T-helper 1 cell (primary cell): ENCODE results near the gene TPD52L3.
A peak's percentile ranks its signal among the peaks of the same experiment; 100 is the strongest.

Source experiments
- DNase-seq, 5 donors: peaks; one replicate each; pipeline ENCODE4 v3.0.0-alpha.2; 2012 to 2020
- total RNA-seq, 4 donors: gene quantifications; one replicate each; lab custom pipeline; 2026; lab: John Stamatoyannopoulos, UW

The TPD52L3 gene
- 0 reads per million in 4 donors for total RNA-seq

DNA sequence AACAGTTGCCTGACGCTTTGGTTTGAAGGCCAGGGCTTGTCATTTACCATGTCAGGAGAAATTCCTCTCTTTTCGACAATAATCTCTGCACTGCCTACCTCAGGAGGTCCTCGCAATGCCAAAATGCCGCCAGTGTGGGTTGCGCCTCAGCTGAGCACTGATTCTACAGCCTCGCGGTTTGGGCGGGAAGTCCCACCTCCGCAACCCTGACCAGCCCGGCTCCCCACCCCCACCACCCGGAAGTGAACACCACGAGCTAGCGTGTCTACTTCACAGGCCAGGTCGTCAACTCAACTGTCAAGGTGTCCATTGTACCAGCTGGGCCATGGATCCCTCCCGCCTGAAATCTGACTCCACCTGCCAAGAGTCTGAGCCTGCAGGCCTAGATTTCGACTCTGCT, at the start of gene TPD52L3:
TSS of gene TPD52L3 (plus strand) at position 273 of the 400 bp plus-strand sequence. CDS start 221 bp downstream, outside the sequence.
- no peak for DNase-seq

DNA sequence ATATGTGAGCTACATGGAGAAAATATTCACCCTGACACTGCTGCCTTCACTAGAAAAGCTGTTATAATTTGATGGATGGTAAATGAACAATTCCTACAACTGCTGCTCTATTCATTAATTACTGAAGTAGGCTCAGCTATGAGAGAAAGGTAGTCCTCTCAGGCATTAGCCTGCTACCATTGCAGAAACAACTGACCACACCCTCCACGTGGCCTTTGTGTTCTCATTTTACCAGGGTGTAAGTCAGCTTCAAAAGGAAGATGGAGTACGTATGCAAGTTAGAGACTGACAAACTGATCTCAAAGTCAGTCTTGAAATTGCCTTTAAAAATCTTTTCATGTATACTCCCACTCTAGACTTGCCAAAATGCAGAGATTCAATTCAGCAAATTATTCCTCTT, 26.3 kb upstream of the TPD52L3 start:
- DNase-seq = no peak

DNA sequence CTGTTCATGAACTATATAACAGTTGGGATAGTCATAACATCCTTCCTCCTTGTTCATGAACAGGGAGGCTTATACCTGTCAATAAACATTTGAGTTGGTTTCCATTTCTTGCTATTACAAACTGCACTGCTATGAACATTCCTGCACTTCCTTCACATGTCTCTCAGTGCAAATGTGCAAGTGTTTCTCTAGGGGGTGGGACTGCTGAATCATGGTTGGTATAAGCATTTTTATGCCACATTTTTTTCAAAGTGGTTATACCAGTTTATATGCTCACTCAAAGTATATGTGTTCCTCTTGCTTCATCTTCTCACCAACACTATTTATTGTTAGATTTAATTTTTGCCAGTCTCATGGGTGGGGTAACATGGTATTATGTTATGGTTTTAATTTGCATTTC, 25.8 kb upstream of the TPD52L3 start:
- no peak for DNase-seq

DNA sequence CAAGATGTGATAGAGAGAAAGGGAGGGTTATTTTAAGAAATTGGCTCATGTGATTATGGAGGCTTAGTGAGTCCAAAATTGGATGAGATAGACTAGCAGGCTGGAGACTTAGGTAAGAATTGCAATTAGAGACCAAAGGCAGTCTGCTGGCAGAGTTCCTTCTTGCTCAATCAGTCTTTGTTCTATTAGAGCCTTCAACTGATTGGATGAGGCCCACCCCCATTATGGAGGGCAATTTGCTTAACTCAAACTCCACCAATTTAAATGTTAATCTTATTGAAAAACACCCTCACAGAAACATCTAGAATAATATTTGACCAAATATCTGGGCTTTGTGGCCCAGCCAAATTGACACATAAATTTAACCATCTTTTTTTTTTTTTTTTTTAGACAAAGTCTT, 23.9 kb upstream of the TPD52L3 start:
- no peak for DNase-seq

DNA sequence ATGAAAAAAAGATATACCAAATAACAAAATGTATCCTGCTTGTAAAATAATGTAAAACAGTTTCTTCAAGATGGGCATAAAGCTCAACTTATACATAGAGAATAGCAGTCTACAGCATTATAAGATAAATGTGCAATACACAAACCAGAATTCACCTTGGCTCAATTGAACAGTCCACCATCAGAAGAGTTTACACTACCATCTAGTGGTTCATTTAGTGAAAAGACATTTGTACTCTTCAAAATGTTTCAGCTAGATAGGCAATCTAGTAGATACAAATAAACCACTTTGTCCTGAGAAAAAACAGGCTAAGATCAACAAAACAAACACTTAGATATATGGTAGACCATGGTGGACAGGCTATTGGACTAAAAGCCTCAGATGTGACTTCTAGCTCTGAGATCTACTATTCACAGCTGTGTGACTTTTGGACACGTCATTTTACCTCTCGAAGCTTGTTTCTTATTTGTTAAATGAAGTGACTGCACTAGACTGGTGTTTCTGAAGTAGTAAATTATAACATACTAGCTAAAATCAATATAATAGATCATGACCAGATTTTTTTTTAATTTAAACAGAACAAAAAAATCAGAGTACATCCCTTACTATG, 22.1 kb upstream of the TPD52L3 start:
- peak in 1 of 5 donors; percentile 7 for DNase-seq

DNA sequence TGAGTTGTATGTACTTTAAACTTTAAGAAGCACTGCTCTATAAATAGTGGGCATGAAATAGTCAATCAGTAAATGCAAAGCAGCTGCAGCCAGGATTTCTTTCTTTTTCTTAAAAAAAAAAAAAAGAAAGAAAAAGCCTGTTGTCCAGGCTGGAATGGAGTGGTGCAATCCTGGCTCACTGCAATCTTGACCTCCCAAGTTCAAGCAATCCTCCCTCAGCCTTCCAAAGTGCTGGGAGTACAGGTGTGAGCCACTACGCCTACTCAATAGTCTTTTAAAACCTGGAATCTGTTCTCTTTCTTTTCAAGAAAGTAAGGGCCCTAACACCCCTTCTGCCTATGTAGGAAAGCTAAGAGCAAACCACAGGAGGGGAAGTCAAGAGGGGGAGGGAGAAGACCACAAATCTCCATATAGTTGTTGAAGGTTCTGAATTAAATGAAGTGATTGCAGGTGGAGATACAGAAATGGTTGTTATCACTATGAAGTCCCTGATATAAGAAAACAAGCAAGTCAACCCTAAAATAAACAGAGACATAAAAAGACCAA, 20.6 kb upstream of the TPD52L3 start:
- DNase-seq = no peak

DNA sequence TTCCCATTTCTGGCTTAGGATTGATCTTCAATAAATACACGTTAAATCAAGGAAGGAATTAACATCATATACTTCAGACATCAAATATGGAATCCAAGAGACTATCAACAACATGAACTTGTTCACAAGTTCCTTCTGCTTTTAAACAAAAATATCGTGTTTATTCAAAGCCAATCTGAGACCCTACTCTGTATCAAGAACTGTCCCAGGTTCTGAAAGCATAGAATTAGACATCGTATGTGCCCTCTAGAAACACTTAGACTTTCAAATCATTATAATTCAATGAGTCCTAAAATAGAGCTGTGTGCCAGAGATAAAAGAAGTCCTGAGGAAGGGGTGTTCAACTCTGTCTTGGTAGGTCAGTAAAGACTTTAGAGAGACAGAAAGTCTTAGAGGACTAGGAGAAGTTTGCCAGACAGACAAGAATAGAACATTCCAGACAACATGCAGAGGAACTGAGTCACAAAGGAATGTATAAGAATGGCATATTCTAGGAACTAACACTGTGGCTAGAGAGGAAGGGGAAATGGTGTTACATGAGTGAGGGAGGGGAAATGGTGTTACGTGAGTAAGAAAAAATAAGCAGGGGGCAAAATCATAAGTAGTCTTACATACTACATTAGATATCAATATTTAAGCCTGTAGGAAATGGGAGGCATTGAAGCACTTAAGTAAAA, 2.9 kb downstream of the TPD52L3 start:
- DNase-seq = no peak

DNA sequence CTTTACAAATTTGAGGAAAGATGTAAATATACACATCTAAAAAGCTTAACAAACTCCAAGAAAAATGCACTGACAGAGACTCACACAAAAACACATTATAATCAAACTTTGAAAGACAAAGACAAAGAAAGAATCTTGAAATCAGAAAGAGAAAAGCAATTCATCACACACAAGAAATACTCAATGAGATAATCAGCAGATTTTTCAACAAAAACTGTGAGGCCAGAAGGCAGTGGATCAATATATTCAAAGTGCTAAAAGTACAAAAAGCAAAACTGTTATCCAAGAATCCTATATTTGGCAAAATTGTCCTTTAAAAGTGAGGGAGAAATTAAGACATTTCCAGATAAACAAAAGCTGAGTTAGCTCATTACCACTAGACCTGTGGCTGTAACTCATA, 6.1 kb downstream of the TPD52L3 start:
- no peak for DNase-seq

DNA sequence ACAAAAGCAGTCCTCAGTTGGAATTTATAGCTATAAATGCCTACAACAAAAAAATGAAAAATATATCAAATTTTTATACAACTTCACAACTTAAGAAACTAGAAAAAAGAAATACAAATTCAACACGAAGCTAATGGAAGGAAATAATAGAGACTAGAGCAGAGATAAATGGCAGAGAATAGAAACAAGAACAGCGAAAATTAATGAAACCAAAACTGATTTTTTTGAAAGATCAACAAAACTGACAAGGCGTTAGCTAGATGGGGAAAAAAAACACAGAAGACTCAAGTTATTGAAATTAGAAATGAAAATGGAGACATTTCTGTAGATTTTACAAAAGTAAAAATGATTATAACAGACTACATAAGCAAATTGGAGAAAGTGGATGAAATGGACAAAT, 20.6 kb downstream of the TPD52L3 start:
- DNase-seq = no peak

DNA sequence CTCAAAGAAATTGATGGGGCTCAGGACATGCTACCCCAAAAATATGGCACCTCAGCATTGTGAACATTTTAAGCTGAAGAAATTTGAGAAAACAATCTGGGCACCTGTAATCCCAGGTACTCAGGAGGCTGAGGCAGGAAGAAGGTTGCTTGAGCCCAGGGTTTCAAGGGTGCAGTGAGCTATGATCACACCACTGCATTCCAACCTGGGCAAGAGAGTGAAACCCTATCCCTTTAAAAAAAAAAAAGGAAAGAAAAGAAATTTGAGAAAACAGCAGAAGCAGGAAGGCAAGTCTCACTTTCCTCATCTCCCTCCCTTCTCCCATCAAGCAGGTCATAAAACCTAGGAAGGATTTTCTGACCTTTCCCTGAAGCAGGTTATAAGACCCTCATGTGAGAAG, 23.6 kb downstream of the TPD52L3 start:
- no peak for DNase-seq

DNA sequence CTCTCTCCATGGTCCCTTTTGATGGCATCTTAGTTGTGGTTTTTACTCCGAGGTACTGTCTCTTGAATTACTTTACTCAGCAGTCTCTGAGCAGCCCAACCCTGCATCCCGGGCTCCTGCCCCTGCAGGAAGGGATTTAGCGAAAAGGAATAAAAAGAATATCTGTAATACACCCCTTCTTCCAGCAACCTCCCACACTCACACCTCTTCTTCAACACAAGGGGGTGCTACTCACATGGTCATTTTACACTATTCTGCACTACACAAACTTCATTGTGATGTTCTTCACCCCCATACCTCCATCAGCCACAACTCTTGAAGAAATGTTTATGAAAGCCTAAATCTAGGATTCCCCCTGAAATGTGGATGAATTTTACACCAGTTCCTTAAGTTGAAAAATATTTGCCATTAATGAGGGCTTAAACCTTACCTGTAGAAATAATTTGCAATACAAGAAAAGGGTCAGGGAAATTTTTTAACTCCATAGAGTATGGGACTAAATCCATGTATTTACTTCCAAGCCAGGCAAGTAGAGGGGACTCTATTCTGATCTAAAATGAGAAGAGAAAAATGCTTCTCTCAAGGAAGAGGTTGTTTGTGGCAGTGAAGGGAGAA, 26.0 kb downstream of the TPD52L3 start:
- peak in 2 of 5 donors; percentile 21 to 72 for DNase-seq

DNA sequence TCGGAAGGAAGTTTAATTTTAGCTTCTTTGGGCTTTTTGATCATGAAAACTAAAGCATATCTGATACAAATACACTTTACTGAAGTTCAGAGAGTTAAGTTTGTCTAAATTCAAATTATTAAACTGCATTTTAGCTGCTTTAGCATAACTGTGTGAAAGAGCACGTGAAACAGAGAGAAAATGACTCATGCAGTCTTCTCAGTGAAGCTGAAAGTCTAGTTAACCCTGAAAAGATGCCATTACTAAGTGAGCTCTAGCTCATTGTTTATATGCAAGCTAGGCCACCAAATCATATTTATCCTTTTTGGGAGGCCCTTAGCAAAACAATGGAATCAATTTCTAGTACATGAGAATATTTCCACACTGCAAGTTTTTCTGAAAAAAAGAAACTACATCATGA, 27.6 kb downstream of the TPD52L3 start:
- DNase-seq = peak in 1 of 5 donors; percentile 19

DNA sequence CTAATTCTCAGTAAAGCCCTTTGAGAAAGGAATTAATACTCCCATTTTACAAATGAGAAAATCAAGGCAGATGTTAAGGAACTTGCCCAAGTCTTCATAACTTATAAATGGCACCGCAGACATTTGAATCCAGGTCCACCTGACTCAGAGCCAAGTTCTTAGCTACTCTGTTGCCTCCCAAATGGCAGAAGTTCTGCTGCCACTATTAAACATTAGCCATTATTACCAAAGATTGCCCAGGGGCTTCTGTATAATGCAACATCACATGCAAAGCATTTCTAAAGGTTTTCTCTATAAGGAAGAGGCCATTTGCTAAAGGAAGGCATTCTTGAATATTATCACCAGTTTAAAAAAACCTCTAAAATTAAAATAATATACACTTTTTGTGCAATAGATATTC, 28.3 kb downstream of the TPD52L3 start:
- DNase-seq = no peak

DNA sequence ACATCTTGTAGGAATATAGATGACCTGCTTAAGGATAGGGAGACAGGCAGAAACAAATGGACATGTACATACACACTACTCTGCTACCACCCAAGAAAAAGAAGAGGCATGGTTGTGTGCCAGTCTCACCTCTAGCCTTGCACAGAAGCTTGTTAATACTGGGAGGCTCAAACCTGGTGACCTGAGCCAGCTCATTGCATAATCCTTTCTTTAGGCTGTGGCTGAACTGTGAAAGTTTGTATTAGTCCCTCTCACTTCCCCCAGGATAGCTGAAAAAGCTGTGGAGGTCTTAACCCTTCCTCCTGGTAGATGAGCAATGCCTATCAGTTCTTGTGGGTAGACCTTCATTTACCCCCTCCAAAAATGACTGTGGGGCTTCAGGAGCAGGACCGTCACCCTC, 28.7 kb downstream of the TPD52L3 start:
- DNase-seq = no peak

DNA sequence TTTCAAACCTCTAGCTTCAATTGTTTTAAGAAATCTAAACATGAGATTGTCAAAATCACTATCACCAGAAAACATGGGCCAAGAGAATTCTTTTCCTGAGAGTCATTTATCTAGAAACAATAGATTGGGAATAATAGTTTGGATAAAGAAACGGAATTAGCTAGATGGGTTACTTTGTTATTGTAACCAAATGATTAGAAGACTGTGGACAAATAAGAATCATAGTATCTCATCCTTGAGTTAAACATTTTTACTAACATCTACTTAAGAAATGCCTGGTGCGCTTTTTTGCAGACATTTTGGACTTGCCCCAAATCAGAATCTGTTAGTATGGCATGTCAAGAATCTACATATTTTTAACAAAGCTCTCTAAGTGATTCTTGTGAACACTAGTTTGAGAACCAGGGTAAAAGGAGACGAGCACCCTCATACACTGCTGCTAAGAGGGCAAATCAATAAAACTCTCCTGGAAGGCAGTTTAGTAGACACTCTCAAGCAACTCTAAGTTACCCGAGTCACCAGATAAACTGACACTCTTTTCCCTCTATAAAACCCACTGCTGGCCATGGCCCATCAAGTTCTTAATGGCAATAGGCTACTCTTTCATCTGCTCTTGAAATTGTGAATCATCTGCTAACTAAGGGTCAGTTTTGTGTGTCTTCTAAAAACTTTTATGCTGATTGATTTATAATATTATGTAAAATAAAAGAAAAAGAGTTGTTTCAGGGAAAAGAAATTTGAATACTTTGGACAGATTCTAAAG, 39.1 kb downstream of the TPD52L3 start:
- no peak for DNase-seq

DNA sequence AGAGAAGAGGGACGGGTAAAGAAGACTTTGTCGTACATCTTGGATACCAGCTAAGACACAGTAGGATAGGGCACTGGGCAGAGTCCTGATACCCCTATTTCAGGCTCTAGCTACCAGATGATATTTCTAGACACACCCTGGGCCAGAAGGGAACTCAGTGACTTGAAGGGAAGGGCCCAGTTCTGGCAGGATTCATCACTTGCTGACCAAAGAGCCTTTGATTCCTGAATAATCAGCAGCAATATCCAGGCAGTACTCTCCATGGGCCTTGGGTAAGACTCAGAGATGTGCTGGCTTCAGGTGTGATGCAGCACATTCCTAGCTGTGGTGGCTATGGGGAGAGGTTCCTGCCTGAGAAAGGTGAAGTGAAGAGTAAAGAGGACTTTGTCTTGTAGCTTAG, 40.7 kb downstream of the TPD52L3 start:
- DNase-seq = no peak
